GM12878 (cell line): ENCODE results near the gene CD177. TPM values are rescaled to one million over a fixed set of nuclear protein-coding genes. Genes with fewer than 3 reads are reported as not detected.

Experiments used
- ATAC-seq: fragments of 200-7000 bp; cut with Tn5 transposase; 3 replicates; pipeline ENCODE4 v1.9.1; 2020; ENCODE audit warnings: mild to moderate bottlenecking, moderate library complexity
- BruUV-seq: library from RNA; stranded (reverse); fragments of 400-500 nt; replicated peaks from 2 replicates; lab custom pipeline; 2021; lab: Mats Ljungman, UMichigan
- CTCF ChIA-PET: fragments of 300-600 bp; sonication (Branson Sonifier 250); formaldehyde crosslinking; extraction: SDS; loops from one replicate; lab custom pipeline; 2021; ENCODE audit warnings: inconsistent platforms; lab: Yijun Ruan, JAX
- POLR2A ChIA-PET: fragments of 350-600 bp; formaldehyde crosslinking; extraction: SDS; loops from one replicate; lab custom pipeline; 2021; ENCODE audit warnings: inconsistent platforms; lab: Charles Lee
- RAD21 ChIA-PET: fragments of 300-600 bp; sonication (Branson Sonifier 250); formaldehyde crosslinking; loops from one replicate; lab custom pipeline; 2023; ENCODE audit warnings: antibody characterized with exemption; ENCODE audit not compliant: unreplicated experiment; lab: Charles Lee
- SMC1A ChIA-PET: fragments of 300-600 bp; sonication (Branson Sonifier 250); formaldehyde crosslinking; loops from one replicate; lab custom pipeline; 2023; ENCODE audit not compliant: unreplicated experiment, uncharacterized antibody; lab: Charles Lee
- DNase-seq: peaks from one replicate; pipeline ENCODE4 v3.0.0-alpha.2; 2011; ENCODE audit warnings: low read depth, low spot score
- FAIRE-seq: peaks from 3 replicates; lab custom pipeline; 2011; peaks lifted over from hg19 to GRCh38; lab: Jason Lieb, UNC
- H2AFZ ChIP-seq: 2 replicates; pipeline ENCODE4 v1.6.0; 2011; ENCODE audit warnings: low read depth, low read length, control low read depth; ENCODE audit not compliant: control insufficient read depth
- H3K27ac ChIP-seq: 2 replicates; pipeline ENCODE4 v1.5.1; 2011; ENCODE audit warnings: control low read depth; ENCODE audit not compliant: control insufficient read depth, insufficient read depth
- H3K27me3 ChIP-seq, 2 experiments: replicated peaks in 1 of 2; 2 replicates each; pipeline versions ENCODE4 v1.6.0 to v1.6.1; 2011; ENCODE audit warnings: low read length in 1 of 2; ENCODE audit not compliant: control insufficient read depth in 2 of 2, insufficient read depth in 2 of 2
- H3K36me3 ChIP-seq, 2 experiments: 2 replicates each; pipeline ENCODE4 v1.5.1; 2011; ENCODE audit warnings: low read length in 1 of 2; ENCODE audit not compliant: control insufficient read depth in 2 of 2, insufficient read depth in 2 of 2
- H3K4me1 ChIP-seq: 2 replicates; pipeline ENCODE4 v1.6.1; 2011; ENCODE audit warnings: mild to moderate bottlenecking, low read length, moderate library complexity, mixed read lengths; ENCODE audit not compliant: control insufficient read depth, insufficient read depth
- H3K4me2 ChIP-seq: 2 replicates; pipeline ENCODE4 v1.6.0; 2011; ENCODE audit warnings: control low read depth; ENCODE audit not compliant: control insufficient read depth, insufficient read depth
- H3K4me3 ChIP-seq: fragments of 200-600 bp; sonication (generic); 2 replicates; pipeline ENCODE4 v1.5.1; 2016
- H3K79me2 ChIP-seq: 2 replicates; pipeline ENCODE4 v1.6.0; 2011; ENCODE audit warnings: low read length; ENCODE audit not compliant: control insufficient read depth, insufficient read depth
- H3K9ac ChIP-seq: 2 replicates; pipeline ENCODE4 v1.8.0; 2011; ENCODE audit warnings: low read length, control low read depth, mixed read lengths; ENCODE audit not compliant: control insufficient read depth, insufficient read depth
- H3K9me3 ChIP-seq: replicated peaks from 3 replicates; pipeline ENCODE4 v1.5.1; 2011; ENCODE audit warnings: mild to moderate bottlenecking, low read length; ENCODE audit not compliant: control insufficient read depth, insufficient read depth
- H4K20me1 ChIP-seq: 2 replicates; pipeline ENCODE4 v1.6.0; 2011; ENCODE audit not compliant: control insufficient read depth, insufficient read depth
- CBX3 ChIP-seq: fragments of 200-600 bp; sonication (generic); IDR thresholded peaks from 2 replicates; pipeline ENCODE4 v1.6.1; 2016; ENCODE audit warnings: low read depth, borderline replicate concordance
- FOS ChIP-seq: IDR thresholded peaks from 3 replicates; pipeline ENCODE4 v1.6.1; 2011; ENCODE audit warnings: borderline replicate concordance; ENCODE audit not compliant: insufficient read length; ENCODE audit errors: extremely low read depth
- MEF2A ChIP-seq: IDR thresholded peaks from 2 replicates; pipeline ENCODE4 v1.6.1; 2011; ENCODE audit warnings: low read depth, mild to moderate bottlenecking, low read length, moderate library complexity; ENCODE audit not compliant: insufficient read depth
- MTA3 ChIP-seq: IDR thresholded peaks from 2 replicates; pipeline ENCODE4 v1.6.1; 2012; ENCODE audit warnings: low read length, inconsistent platforms, borderline replicate concordance
- NRF1 ChIP-seq: conservative IDR thresholded peaks from 2 replicates; pipeline ENCODE4 v1.6.1; 2011; ENCODE audit warnings: mild to moderate bottlenecking, low read depth, low read length, improper control_type of control experiment
- PAX8 ChIP-seq: fragments of 450-650 bp; IDR thresholded peaks from 2 replicates; pipeline ENCODE4 v1.6.1; 2017; ENCODE audit warnings: mild to moderate bottlenecking, moderate library complexity
- POLR2AphosphoS5 ChIP-seq: IDR thresholded peaks from 2 replicates; pipeline ENCODE4 v1.6.1; 2011; ENCODE audit warnings: mild to moderate bottlenecking, low read length, inconsistent platforms
- SMC3 ChIP-seq: IDR thresholded peaks from 2 replicates; pipeline ENCODE4 v1.6.1; 2011; ENCODE audit warnings: low read length, improper control_type of control experiment, borderline replicate concordance
- SREBF1 ChIP-seq: IDR thresholded peaks from 2 replicates; pipeline ENCODE4 v1.6.1; 2012; ENCODE audit warnings: mild to moderate bottlenecking, low read length
- TBL1XR1 ChIP-seq: IDR thresholded peaks from 2 replicates; pipeline ENCODE4 v1.6.1; 2012; ENCODE audit warnings: low read depth, low read length, improper control_type of control experiment
- WRNIP1 ChIP-seq: IDR thresholded peaks from 2 replicates; pipeline ENCODE4 v1.6.1; 2011; ENCODE audit warnings: low read depth, low read length, improper control_type of control experiment, borderline replicate concordance
- ZNF217 ChIP-seq: fragments of 450-650 bp; IDR thresholded peaks from 2 replicates; pipeline ENCODE4 v1.6.1; 2017; ENCODE audit warnings: antibody characterized with exemption, mild to moderate bottlenecking
- ZNF274 ChIP-seq: IDR thresholded peaks from one replicate; pipeline ENCODE4 v1.8.0; 2011; ENCODE audit not compliant: insufficient read length, insufficient read depth
- WGBS: methylation state at CpG from one replicate; pipeline ENCODE4 v1.1.6; 2016; ENCODE audit warnings: low lambda C conversion rate; ENCODE audit not compliant: insufficient replicate concordance, insufficient coverage; ENCODE audit errors: missing lambda C conversion rate; 5-methylcytosine and 5-hydroxymethylcytosine counted together
- in situ Hi-C: fragments of 300-500 bp; cut with MboI; formaldehyde crosslinking; loops from 9 replicates; pipeline ENCODE4 v1.14.3; 2018; ENCODE audit warnings: mixed read lengths
- intact Hi-C: fragments of 100-400 bp; cut with micrococcal nuclease; formaldehyde crosslinking; loops from one replicate; pipeline ENCODE4 v1.14.2; 2022; ENCODE audit not compliant: unreplicated experiment
- polyA plus RNA-seq, 11 experiments: library from polyadenylated mRNA; depleted of rRNA in 4 of 11; unstranded in 6 of 11; stranded (reverse) in 5 of 11; fragments of >200 nt; fragmentation: Nextera tagmentation in 4 of 11; fragmentation: Illumina TruSeq in 1 of 11; extraction: Ambion mirVana in 4 of 11; extraction: Trizol in 1 of 11; gene quantifications; 1 replicate in 1 of 11; 2 replicates in 10 of 11; pipeline versions ENCODE4 v1.2.1 to v1.2.3, GENCODE V29; 2011 to 2016; ENCODE audit warnings: inconsistent platforms in 2 of 11, missing spikeins in 2 of 11, low read depth in 1 of 11
- total RNA-seq, 4 experiments: library from RNA; depleted of rRNA in 3 of 4; stranded (reverse); fragments of >200 nt in 3 of 4; fragmentation: Illumina TruSeq in 1 of 4; extraction: Trizol in 1 of 4; gene quantifications; 2 replicates each; pipeline versions ENCODE4 v1.2.1 to v1.2.3, GENCODE V29; 2013 to 2021
- TF ChIP-seq, protein P1 (sequence below): IDR thresholded peaks from 2 replicates; pipeline ENCODE4 v1.6.1; 2012; ENCODE audit warnings: improper control_type of control experiment, low read depth, low read length; ENCODE audit not compliant: insufficient replicate concordance
- TF ChIP-seq, protein P2 (sequence below): IDR thresholded peaks from 2 replicates; pipeline ENCODE4 v1.6.1; 2012; ENCODE audit warnings: low read depth, low read length, improper control_type of control experiment
- TF ChIP-seq, protein P3 (sequence below), 3 experiments: IDR thresholded peaks in 2 of 3; conservative IDR thresholded peaks in 1 of 3; 2 replicates each; pipeline ENCODE4 v1.5.1; 2011; ENCODE audit warnings: low read depth in 3 of 3, low read length in 3 of 3, mild to moderate bottlenecking in 3 of 3, control low read depth in 2 of 3, moderate library complexity in 2 of 3, inconsistent platforms in 1 of 3, mixed read lengths in 1 of 3; ENCODE audit not compliant: control insufficient read depth in 2 of 3, insufficient read depth in 1 of 3; ENCODE audit errors: extremely low read depth in 1 of 3

The CD177 gene
- total and polyA plus RNA-seq, 10 of the 15 experiments (the other 5 are each of a cell fraction or from before 2014, with no cell fraction given), result not detected

DNA sequence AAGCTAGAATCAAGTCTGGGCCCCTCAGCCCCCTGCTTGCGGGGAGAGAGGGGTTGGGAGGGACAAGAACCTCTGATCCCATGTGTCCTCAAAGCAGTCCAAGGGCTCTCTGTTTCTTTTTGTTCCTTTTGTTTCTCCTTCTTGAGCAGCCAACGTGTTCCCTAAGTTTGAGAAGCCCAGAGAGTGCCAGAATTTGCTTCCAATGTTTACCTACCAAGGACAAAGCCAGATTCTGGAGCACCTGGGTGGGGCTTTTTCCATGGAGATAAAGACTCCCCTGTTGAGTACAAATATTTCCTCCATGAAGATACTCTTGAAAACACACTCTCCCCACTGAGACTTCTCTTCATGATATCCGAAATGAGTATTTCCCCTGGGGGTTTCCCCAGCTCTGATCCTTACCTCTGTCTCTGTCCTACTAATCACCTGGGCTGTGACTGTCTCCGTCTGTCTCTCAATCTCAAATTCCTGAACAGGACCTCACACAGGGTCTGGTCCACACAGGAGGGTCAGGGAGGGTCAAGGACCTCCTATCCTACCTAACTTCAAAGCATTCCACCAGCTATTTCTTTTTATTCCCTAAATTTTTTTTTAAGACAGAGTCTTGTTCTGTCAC is 27.4 kb downstream of the CD177 start:
- no peak for TF ChIP-seq SMC3
- no peak for TF ChIP-seq WRNIP1
- no peak for TF ChIP-seq SREBF1
- no peak for TF ChIP-seq FOS
- TF ChIP-seq, protein P1, sequence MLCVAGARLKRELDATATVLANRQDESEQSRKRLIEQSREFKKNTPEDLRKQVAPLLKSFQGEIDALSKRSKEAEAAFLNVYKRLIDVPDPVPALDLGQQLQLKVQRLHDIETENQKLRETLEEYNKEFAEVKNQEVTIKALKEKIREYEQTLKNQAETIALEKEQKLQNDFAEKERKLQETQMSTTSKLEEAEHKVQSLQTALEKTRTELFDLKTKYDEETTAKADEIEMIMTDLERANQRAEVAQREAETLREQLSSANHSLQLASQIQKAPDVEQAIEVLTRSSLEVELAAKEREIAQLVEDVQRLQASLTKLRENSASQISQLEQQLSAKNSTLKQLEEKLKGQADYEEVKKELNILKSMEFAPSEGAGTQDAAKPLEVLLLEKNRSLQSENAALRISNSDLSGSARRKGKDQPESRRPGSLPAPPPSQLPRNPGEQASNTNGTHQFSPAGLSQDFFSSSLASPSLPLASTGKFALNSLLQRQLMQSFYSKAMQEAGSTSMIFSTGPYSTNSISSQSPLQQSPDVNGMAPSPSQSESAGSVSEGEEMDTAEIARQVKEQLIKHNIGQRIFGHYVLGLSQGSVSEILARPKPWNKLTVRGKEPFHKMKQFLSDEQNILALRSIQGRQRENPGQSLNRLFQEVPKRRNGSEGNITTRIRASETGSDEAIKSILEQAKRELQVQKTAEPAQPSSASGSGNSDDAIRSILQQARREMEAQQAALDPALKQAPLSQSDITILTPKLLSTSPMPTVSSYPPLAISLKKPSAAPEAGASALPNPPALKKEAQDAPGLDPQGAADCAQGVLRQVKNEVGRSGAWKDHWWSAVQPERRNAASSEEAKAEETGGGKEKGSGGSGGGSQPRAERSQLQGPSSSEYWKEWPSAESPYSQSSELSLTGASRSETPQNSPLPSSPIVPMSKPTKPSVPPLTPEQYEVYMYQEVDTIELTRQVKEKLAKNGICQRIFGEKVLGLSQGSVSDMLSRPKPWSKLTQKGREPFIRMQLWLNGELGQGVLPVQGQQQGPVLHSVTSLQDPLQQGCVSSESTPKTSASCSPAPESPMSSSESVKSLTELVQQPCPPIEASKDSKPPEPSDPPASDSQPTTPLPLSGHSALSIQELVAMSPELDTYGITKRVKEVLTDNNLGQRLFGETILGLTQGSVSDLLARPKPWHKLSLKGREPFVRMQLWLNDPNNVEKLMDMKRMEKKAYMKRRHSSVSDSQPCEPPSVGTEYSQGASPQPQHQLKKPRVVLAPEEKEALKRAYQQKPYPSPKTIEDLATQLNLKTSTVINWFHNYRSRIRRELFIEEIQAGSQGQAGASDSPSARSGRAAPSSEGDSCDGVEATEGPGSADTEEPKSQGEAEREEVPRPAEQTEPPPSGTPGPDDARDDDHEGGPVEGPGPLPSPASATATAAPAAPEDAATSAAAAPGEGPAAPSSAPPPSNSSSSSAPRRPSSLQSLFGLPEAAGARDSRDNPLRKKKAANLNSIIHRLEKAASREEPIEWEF, result no peak
- TF ChIP-seq CBX3, result no peak
- TF ChIP-seq POLR2AphosphoS5, result no peak
- no peak for TF ChIP-seq PAX8
- no peak for TF ChIP-seq ZNF217
- no peak for TF ChIP-seq TBL1XR1
- TF ChIP-seq, protein P2, sequence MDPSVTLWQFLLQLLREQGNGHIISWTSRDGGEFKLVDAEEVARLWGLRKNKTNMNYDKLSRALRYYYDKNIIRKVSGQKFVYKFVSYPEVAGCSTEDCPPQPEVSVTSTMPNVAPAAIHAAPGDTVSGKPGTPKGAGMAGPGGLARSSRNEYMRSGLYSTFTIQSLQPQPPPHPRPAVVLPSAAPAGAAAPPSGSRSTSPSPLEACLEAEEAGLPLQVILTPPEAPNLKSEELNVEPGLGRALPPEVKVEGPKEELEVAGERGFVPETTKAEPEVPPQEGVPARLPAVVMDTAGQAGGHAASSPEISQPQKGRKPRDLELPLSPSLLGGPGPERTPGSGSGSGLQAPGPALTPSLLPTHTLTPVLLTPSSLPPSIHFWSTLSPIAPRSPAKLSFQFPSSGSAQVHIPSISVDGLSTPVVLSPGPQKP, result no peak
- no peak for TF ChIP-seq MTA3
- no peak for TF ChIP-seq NRF1
- TF ChIP-seq, protein P3, sequence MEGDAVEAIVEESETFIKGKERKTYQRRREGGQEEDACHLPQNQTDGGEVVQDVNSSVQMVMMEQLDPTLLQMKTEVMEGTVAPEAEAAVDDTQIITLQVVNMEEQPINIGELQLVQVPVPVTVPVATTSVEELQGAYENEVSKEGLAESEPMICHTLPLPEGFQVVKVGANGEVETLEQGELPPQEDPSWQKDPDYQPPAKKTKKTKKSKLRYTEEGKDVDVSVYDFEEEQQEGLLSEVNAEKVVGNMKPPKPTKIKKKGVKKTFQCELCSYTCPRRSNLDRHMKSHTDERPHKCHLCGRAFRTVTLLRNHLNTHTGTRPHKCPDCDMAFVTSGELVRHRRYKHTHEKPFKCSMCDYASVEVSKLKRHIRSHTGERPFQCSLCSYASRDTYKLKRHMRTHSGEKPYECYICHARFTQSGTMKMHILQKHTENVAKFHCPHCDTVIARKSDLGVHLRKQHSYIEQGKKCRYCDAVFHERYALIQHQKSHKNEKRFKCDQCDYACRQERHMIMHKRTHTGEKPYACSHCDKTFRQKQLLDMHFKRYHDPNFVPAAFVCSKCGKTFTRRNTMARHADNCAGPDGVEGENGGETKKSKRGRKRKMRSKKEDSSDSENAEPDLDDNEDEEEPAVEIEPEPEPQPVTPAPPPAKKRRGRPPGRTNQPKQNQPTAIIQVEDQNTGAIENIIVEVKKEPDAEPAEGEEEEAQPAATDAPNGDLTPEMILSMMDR (IDR thresholded peaks at IDR 0.05 in 2 of 3, conservative IDR thresholded peaks at IDR 0.05 in 1 of 3; ENCODE audit: control insufficient read depth in 2 of 3, extremely low read depth in 1 of 3, insufficient read depth in 1 of 3, low read depth in 3 of 3, low read length in 3 of 3), result no peak
- no peak for TF ChIP-seq ZNF274
- TF ChIP-seq MEF2A, result no peak
- Histone ChIP-seq H3K4me2 (no peak overlapping the region), H3K4me1 (no peaks in the 10 kb centered on the region), H2AFZ (no peak overlapping the region), H3K4me3 (no peak overlapping the region), H3K36me3 (no peaks in the 10 kb centered on the region), H4K20me1 (no peaks in the 10 kb centered on the region), H3K9ac (no peak overlapping the region), H3K27ac (no peak overlapping the region), H3K27me3 (no peaks in the 10 kb centered on the region), H3K79me2 (no peaks in the 10 kb centered on the region), H3K9me3 (no peaks in the 10 kb centered on the region)
- ChIA-PET POLR2A (no interaction called here), SMC1A (no interaction called here), CTCF (interaction anchor here (0.6 kb wide), 1 partner anchor 534 kb away, joined by 4 read pairs; no protein-coding TSS in a partner anchor), RAD21 (no interaction called here)
- in situ Hi-C loops (no loop called here), intact Hi-C loops (no loop called here)
- no peak for DNase-seq
- peak; percentile 36; the same call in 1 of the 3 replicates for ATAC-seq
- BruUV-seq, result no TSS peak
- 0% methylated on average over 4 of the region's 4 CpGs for WGBS
- FAIRE-seq, result no peak
